GM19468 (cell line): ENCODE results near the gene CYCS.
"Not testable (repeated sequence)": the region's sequence is repeated elsewhere in the genome, so short reads cannot be mapped to it uniquely, and the experiment has no call there.

Source experiments
- ATAC-seq: cut with Tn5 transposase; IDR thresholded peaks from one replicate; pipeline ENCODE4 v1.9.1; 2021; ENCODE audit warnings: mild to moderate bottlenecking, moderate library complexity, moderate number of reproducible peaks; ENCODE audit not compliant: unreplicated experiment; ENCODE audit errors: extremely low read depth

CYCS gene

GRCh38 chr7:25125137-25125946, at the start of gene CYCS:
TSS of gene CYCS (minus strand) at chr7:25125260. CDS start at chr7:25124119, 1,141 bp downstream.
- peak; percentile 90 for ATAC-seq

- no peak for ATAC-seq
These were observed 48.1 kb upstream of the CYCS start for GRCh38 chr7:25173184-25173583.

GRCh38 chr7:25171516-25171915, 46.5 kb upstream of the CYCS start:
- no peak for ATAC-seq

GRCh38 chr7:25171071-25171470, 46.0 kb upstream of the CYCS start:
- ATAC-seq: no peak

DNA sequence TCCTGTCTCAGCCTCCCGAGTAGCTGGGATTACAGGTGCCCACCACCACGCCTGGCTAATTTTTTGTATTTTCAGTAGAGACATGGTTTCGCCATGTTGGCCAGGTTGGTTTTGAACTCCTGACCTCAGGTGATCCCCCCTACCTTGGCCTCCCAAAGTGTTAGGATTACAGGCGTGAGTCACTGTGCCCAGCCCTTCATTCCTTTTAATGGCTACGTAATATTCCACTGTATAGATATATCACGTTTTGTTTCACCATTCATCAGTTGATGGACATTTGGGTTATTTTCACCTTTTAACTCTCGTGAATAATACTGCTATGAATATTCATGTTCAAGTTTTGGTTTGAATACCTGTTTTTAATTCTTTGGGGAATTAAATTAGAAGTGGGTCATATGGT, 44.6 kb upstream of the CYCS start:
- no peak for ATAC-seq

DNA sequence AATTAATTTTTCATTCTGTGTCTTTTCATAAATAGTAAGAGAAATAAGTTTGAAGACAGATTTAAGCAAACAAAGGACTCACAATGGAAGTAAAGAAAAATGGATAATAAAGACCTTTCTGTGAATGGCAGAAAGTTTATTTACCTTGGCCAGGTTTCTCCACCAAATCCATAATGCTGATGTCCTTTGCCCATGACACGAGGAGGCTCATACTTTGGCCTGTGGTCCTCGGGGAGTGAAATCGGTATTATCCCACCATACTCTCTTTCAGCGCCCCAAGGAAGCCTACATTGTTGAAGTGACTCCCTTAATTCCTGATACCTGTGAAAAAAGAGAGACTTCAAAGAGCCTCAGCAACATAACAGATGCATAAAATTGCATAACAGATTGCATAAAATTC, 43.1 kb upstream of the CYCS start:
- no peak for ATAC-seq

DNA sequence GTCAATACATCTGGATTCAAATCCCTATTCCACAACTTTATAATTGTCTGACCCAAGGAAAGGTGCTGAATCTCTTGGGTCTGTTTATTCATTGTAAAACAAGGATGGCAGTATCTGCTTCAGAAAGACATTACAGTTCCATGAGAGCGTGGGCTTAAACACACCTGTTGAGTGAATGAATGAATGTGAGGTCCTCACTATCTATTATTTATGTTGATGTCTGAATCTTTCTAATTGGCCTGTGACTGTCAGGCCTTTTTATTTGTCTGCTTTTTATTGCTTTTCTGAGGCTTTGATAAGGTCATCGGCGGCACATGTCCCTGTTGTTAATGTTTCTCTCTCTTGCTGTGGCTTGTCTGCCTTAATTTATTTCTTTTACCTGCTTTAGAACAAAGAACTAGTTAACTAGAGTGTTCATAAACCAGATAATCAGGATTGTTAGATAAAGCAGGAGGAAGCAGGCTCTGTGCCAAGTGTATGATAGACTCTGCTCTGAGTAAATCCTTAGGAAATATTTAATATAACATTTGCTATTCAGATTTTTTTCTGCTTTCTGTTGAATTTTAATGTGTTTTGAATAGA, 42.3 kb upstream of the CYCS start:
- no peak for ATAC-seq

DNA sequence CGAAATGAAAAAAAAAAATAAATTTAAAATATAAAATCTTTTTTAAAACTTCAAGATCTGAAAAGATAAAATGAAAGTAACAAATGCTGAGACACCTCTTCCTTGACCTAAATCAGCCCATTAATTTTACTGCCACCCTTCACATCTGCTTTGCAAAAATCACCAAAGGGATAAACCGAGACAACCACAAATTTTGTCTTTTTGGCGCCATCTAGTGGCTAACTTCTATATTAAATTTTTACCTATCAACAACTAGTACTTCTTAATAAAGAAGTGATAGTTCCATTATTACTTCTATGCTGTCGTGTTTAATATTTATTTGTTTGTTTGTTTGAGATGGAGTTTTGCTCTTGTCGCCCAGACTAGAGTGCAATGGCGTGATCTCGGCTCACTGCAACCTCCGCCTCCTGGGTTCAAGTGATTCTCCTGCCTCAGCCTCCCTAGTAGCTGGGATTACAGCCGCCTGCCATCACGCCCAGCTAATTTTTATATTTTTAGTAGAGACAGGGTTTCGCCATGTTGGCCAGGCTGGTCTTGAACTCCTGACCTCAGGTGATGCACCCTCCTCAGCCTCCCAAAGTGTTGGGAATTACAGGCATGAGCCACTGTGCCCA, 35.0 kb upstream of the CYCS start:
- ATAC-seq: not testable (repeated sequence)

GRCh38 chr7:25158966-25159365, 33.9 kb upstream of the CYCS start:
- no peak for ATAC-seq

GRCh38 chr7:25151773-25152172, 26.7 kb upstream of the CYCS start:
- no peak for ATAC-seq

DNA sequence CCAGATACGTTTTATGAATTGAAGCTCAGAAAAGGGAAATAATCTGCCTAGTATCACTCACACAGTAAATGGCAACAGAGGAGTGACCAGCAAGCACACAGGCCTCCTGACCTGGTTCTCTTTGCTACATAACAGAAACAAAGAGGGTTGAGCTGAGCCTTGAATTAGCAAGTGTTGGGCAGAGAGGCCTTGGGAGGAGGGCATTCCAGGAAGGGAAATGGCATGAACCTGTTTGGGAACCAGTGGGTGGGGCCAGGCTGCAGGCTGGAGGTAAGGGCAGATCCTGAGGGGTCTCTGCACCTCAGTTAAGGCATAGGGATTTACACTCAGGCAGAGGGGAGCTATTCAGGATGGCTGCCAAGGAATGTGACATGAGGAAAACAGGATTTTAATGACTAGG, 24.8 kb upstream of the CYCS start:
- ATAC-seq: no peak

DNA sequence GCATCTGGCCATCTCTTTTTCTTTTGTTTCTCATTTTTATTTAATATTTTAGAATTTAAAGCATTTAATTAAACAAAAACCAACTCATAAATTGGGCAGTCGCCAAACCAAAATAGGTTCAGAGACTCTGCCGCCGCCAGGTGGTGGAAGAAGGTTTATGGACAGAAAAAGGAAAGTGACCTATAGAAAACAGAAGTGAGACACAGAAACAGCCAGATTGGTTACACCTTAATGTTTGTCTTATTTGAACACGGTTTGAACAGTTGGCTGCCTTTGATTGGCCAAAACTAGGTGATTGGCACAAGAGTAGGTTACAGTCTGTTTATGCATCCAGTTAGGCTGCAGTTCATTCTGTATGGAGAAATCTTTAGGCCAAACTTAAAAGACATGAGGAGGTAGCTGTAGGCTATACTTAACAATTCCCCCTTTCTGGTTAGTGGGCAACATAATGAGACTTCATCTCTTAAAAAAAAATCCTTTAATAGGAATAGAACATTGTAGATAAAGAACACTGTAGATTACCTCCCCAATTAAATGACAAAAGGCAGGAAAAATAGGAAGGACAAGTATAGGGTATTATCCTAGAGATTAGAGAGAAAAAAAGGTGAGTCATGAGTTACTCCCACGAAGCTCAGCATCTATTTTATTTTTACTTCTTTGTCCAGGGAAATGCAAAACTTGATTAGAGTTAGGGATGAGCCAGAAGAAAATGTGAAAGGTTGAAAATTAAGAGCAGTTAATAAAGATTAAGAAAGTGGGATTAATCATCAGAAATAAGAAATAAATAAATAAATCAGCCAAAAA, 23.9 kb upstream of the CYCS start:
- ATAC-seq: no peak

DNA sequence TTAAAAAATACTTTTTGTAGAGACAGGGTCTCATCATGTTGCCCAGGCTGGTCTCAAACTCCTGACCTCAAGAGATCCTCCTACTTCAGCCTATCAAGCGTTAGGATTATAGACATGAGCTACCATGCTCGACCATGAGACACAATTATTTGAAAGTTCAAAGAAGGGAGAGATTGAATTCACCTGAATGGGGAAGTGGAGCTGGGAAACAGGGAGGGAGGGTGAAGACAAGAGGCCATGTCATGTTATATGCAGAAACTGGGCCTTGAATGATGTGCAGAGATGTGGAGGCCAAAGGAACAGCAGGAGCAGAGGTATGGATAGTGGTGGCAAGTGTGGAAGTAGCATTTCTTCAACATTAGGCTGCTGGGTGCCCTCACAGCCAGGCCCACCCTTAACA, 18.7 kb upstream of the CYCS start:
- ATAC-seq: no peak

GRCh38 chr7:25139536-25139935, 14.5 kb upstream of the CYCS start:
- no peak for ATAC-seq

- no peak for ATAC-seq
These were observed 9.4 kb upstream of the CYCS start for GRCh38 chr7:25134358-25135010.

DNA sequence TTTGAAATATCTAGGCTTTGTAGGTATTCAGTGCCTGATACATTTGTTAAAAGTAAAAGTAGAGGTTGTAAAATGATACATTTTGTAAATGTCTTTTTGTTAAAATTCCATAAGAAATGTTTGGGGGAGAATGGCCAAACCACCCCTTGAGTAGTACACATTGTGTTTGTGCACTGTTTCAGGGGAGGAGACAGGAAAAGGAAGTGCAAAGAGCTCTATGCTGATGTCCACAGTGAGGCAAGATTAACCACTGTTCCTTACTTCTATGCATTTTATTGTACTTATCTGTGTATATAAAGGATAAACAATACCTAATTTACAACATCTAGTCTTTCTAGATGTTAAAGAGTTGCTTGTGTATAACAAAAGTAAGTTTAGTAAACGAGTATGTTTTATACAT, 7.4 kb upstream of the CYCS start:
- ATAC-seq: no peak

GRCh38 chr7:25126751-25127150, 1.7 kb upstream of the CYCS start:
- no peak for ATAC-seq

- ATAC-seq: no peak
These were observed 459 bp downstream of the CYCS start for GRCh38 chr7:25124465-25125136.

DNA sequence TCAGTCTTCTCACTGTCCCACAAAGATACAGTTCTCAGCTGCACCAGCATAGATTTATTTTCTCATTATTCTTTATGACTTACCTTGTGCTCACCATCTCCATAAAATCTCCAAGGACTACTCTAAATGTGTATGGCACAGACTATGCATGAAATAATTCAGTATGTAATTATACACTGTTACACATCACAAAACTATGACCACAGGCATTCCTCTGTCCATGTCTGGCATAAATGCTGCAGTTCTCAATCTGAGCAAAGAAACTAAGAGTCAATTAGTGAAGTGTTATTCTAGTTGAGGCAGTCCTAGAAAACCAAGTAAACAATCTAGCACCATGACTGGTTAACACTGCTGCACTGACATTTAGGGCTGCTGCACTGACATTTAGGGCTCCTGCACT, 2.7 kb downstream of the CYCS start:
- ATAC-seq: no peak

GRCh38 chr7:25121599-25121998, 3.5 kb downstream of the CYCS start:
- ATAC-seq: no peak
